ENCODE data around the gene WDR27. TPM values are rescaled to one million over a fixed set of nuclear protein-coding genes. Genes with fewer than 3 reads are reported as not detected.

The WDR27 gene
- total RNA-seq, 1 experiment from 2014 or later: 8.4 TPM

DNA sequence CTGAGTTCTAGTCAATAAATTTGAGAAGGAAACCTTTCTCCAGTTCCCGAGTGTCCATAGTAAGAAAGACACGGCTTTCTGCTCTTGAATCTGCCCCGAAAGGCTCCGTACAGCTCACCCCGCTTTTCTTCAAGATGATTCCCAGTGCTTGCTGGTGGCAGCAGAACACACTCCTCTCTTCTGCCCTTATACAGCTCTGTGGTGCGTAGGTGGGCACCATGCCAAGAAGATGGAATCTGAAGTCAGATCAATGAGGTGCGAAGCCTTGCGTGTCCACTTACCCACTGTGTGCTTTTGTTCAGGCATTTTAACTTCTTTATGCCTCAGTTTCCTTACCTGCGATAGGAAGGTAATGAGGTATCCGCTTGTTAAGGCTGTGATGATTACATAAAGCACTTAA lies 142.2 kb downstream of the WDR27 start:
- DNase-seq (ENCODE audit: low read depth): no peak
- in situ Hi-C loops (cut with HindIII; ENCODE audit: low pct_unique_long_range_greater_than_20kb, low sequenced_read_pairs): no loop called here

DNA sequence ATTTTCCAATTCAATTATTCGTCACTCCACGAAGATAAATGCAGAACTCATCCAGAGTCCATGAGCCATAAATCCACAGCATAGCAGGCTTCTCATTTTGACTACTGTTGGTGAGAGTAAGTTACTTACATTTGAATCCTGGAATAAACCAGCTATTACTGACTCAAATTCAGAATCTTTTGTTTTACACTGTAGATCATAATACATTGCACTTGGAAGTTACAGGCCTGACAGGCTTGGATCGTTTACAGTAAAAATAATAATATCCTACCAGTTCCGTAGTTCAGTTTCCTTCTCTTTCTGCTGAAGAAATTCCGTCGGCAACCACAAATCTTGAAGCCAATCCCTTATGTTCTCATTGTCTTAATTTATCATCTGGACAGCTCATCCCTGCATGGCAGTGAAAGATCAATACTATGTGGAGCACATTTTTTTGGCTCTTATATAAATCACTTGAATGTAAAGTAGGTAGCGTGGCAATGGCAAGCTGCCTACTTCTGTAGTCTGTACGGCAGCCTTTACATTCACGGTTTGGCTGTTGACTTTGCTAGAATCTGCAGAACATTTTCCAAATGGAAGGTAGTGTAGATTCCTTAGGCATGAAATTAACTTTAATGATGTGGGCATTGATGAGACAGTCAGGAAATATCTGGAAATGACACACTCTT lies 142.9 kb downstream of the WDR27 start:
- in situ Hi-C loops (cut with HindIII; ENCODE audit: low pct_unique_long_range_greater_than_20kb, low sequenced_read_pairs): no loop called here
- no peak for DNase-seq (ENCODE audit: low read depth)

DNA sequence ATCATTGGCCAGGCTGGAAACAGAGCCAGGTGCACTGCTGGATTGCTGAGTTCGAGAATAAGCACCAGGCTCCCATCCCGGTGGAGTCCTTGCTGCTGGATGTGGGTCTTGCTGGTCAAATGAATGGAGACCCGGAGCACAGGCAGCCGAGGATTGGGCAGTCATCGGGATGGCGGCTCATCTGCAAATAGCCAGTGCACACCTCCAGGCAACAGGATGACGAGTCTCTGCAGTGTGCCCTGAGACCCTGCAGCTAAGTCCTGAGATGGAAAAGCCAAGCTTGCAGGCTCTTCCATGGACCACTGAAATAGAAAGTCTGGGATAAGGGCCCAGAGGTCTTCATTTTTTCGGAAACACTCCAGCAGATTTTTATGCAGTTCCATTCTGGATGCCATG lies 143.5 kb downstream of the WDR27 start:
- in situ Hi-C loops (cut with HindIII; ENCODE audit: low pct_unique_long_range_greater_than_20kb, low sequenced_read_pairs): no loop called here
- no peak for DNase-seq (ENCODE audit: low read depth)

- no peak for DNase-seq (ENCODE audit: low read depth)
These were observed 143.9 kb downstream of the WDR27 start for GRCh38 chr6:169557887-169558286.

DNA sequence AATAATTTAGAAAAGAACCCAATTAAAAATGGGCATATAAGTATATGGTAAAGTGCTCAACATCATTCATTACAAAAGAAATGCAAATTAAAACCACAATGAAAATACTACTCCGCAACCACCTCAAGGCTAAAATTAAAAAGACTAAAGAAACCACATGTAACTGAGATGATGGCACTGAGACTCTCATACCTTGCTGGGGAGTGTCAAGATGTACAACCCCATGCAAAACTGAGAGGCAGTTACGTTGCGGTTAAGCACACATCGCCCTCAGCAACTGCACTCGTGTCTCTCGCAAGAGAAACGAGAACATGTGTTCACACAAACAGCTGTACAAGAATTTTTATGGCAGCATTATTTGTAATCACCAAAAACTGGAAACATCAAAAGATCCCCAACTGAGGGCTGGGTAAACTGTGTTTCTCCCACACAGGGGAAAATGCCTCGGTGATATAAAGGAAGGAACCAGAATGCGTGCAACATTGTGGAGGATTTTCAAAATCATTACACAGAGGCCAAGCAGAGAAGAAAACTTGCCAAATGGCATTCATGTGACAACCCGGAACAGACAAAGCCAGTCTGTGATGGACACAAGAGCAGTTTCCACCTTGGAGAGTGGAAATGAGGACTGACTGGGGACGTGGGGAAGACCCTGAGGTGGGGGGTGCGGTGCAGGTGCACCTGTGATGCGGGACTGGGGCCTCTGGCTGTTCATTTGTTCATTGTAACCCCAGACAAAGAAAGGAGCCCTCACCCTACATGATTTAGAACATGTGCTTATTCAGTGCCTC lies 144.9 kb downstream of the WDR27 start:
- DNase-seq (ENCODE audit: low read depth): no peak
- in situ Hi-C loops (cut with HindIII; ENCODE audit: low pct_unique_long_range_greater_than_20kb, low sequenced_read_pairs): no loop called here

More at GRCh38 chr6:169557887-169558286, 143.9 kb downstream of the WDR27 start:
- in situ Hi-C loops (cut with HindIII; ENCODE audit: low pct_unique_long_range_greater_than_20kb, low sequenced_read_pairs): no loop called here

- in situ Hi-C loops (cut with HindIII; ENCODE audit: low pct_unique_long_range_greater_than_20kb, low sequenced_read_pairs): no loop called here
- DNase-seq (ENCODE audit: low read depth): no peak
These were observed 145.7 kb downstream of the WDR27 start for GRCh38 chr6:169555971-169556617.

DNA sequence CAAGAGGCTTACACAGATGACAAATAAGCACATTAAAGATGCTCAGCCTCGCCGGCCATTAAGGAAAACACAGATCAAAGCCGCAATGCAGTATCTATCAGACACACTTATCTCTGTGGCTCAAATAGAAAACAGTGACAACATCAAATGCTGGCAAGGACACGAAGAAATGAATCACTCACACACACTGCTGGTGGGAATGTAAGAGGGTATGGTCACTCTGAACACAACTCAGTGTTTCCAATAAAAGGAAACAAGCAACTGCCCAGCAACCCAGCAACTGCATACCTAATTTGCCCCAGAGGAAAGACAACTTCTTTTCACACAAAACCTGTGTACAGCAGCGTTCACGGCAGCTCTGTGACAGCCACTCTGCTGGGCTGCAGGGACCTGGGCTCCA lies 155.8 kb downstream of the WDR27 start:
- no peak for DNase-seq (ENCODE audit: low read depth)
- in situ Hi-C loops (cut with HindIII; ENCODE audit: low pct_unique_long_range_greater_than_20kb, low sequenced_read_pairs): no loop called here

- in situ Hi-C loops (cut with HindIII; ENCODE audit: low pct_unique_long_range_greater_than_20kb, low sequenced_read_pairs): no loop called here
- no peak for DNase-seq (ENCODE audit: low read depth)
These were observed 158.1 kb downstream of the WDR27 start for GRCh38 chr6:169543704-169544103.

GRCh38 chr6:169542491-169542890 lies 159.3 kb downstream of the WDR27 start:
- in situ Hi-C loops (cut with HindIII; ENCODE audit: low pct_unique_long_range_greater_than_20kb, low sequenced_read_pairs): no loop called here

GRCh38 chr6:169539176-169539897 lies 162.5 kb downstream of the WDR27 start:
- no peak for DNase-seq (ENCODE audit: low read depth)
- in situ Hi-C loops (cut with HindIII; ENCODE audit: low pct_unique_long_range_greater_than_20kb, low sequenced_read_pairs): no loop called here

More at GRCh38 chr6:169542491-169542890, 159.3 kb downstream of the WDR27 start:
- DNase-seq (ENCODE audit: low read depth): no peak

GRCh38 chr6:169536446-169537170 lies 165.2 kb downstream of the WDR27 start:
- no peak for DNase-seq (ENCODE audit: low read depth)
- in situ Hi-C loops (cut with HindIII; ENCODE audit: low pct_unique_long_range_greater_than_20kb, low sequenced_read_pairs): no loop called here

DNA sequence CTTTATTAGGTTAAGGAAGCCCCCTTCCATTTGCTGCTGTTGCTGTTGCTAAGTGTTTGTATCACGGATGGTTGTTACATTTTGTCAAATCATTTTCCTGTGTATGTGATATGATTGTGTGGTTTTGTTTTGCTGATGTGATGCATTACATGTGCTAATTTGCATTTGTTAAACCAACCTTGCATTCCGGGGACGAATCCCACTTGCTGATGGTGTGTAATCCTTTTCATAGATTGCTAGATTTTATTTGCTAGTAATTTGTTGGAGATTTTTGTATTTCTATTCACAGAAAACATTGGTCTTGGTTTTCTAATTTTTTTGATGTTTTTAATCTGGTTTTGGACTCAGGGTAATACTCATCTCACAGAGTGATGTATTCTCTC lies 167.8 kb downstream of the WDR27 start:
- no peak for DNase-seq (ENCODE audit: low read depth)

DNA sequence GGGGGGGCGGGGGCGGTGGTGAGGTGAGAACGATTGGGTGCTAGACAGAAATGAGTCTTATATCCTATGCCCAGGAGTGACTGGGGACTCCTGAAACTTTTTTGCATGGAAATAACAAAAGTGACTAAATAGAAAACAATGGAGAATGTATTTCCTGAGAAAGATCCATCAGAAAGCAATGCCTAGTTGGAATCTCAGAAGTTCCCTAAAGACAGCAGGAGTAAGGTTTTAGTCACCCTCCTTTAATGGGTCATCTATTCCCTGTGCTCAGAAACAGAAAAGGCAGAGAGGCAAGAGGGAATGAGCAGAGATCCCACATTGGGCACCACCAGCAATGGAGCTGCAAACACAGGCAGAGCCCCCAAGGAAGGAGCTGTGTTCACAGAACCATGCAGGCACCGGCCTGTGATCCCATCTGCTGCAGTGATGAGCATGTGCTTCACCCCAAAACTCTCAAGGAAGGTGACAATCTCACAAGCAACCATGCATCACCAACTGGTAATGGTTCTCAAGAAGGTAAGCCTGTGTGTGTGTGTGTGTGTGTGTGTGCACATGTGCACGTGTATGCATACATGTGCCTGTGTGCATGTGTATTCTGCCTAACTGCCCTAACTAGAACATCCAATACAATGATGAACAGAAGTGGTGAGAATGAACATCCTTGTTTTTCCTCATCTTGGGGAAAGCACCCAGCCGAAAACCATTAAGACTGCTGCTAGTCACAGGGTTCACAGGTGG lies 168.4 kb downstream of the WDR27 start:
- in situ Hi-C loops (cut with HindIII; ENCODE audit: low pct_unique_long_range_greater_than_20kb, low sequenced_read_pairs): no loop called here
- no peak for DNase-seq (ENCODE audit: low read depth)

More for the DNA sequence above, 167.8 kb downstream of the WDR27 start:
- in situ Hi-C loops (cut with HindIII; ENCODE audit: low pct_unique_long_range_greater_than_20kb, low sequenced_read_pairs): no loop called here

DNA sequence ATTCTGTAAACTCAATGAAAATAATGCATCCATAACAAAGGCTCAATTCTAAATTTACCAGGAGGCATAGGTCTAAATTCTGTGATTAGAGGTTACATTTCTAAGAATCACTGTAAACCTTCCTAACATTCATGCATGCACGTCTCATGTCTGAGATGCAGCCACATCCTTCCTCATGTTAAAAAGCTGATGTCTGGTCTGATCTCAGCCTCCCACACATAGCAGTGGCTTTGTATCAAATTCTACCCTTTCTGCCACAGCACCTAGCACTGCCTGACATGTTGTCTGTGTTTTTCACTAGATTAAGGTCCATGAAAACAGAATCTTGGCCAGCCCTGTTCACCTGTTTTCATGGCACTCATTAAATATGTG lies 171.1 kb downstream of the WDR27 start:
- in situ Hi-C loops (cut with HindIII; ENCODE audit: low pct_unique_long_range_greater_than_20kb, low sequenced_read_pairs): no loop called here
- DNase-seq (ENCODE audit: low read depth): no peak

DNA sequence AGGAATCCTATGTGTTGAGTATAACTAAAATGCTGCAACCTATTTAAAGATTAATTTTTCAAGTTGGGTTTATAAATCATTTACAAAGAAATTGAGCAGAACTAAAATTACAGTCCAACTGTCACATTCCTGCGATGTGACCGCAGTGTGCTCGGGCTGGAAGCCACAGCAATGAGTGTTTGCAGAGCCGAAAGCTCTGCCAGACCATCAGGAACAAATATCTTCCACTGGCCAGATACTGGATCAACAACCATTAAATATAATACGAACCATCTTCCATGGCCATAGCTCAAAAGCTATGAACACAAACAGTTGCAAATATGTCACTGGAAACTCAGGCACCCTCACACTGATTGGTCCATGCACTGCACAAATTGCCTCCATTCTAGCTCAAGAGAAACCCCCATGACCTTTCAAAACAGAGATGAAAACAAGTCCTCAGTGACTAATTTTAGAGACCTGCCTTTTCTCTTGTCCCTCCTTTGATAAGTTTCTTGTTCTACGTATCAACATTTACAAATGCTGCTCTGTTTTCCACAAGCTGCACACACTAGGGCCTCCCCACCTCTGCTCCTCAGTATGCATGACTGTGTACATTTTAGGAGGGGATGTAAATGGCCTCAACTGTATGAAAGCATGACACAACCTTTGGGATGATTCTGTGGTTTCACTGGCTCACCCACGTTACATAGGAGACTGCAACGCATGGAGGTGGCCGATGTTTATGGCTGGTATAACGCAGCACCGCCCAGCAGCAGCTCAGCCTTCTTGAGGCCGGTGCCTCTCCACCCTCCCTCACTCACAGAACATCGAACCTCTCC lies 171.7 kb downstream of the WDR27 start:
- in situ Hi-C loops (cut with HindIII; ENCODE audit: low pct_unique_long_range_greater_than_20kb, low sequenced_read_pairs): no loop called here
- peak; percentile 91 for DNase-seq (ENCODE audit: low read depth)

GRCh38 chr6:169528755-169529154 lies 173.1 kb downstream of the WDR27 start:
- DNase-seq (ENCODE audit: low read depth): no peak
- in situ Hi-C loops (cut with HindIII; ENCODE audit: low pct_unique_long_range_greater_than_20kb, low sequenced_read_pairs): no loop called here

DNA sequence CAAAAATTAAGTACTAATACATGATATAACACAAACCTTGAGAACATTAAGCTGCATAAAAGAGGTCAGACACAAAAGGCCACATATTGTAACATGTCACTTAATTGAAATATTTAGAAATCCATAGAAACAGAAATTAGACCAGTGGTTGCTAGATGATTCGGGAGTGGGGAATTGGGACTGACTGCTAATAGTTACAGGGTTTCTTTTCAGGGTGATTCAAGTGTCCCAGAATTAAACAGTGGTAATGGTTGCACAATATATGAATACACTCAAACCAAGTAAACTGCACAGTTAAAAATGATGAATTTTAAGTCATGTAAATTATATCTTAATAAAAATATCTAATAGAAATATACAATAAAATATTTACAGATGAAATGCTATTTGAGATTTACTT lies 174.5 kb downstream of the WDR27 start:
- in situ Hi-C loops (cut with HindIII; ENCODE audit: low pct_unique_long_range_greater_than_20kb, low sequenced_read_pairs): no loop called here
- no peak for DNase-seq (ENCODE audit: low read depth)

Data from Caki2 (cell line).